HG02610 (cell line): ENCODE results near the gene ADCY2.

ENCODE experiments used
- ATAC-seq: cut with Tn5 transposase; IDR thresholded peaks from one replicate; pipeline ENCODE4 v1.9.1; 2021; ENCODE audit warnings: mild to moderate bottlenecking, moderate library complexity; ENCODE audit not compliant: unreplicated experiment

ADCY2 gene

GRCh38 chr5:7585807-7586206, 189.9 kb downstream of the ADCY2 start:
- ATAC-seq, result no peak

GRCh38 chr5:7586480-7586879, 190.5 kb downstream of the ADCY2 start:
- ATAC-seq, result no peak

GRCh38 chr5:7589800-7590199, 193.9 kb downstream of the ADCY2 start:
- no peak for ATAC-seq

GRCh38 chr5:7592910-7593309, 197.0 kb downstream of the ADCY2 start:
- ATAC-seq, result no peak

GRCh38 chr5:7597059-7597642, 201.2 kb downstream of the ADCY2 start:
- no peak for ATAC-seq

GRCh38 chr5:7606840-7607465, 211.0 kb downstream of the ADCY2 start:
- ATAC-seq, result no peak

- no peak for ATAC-seq
These were observed 212.8 kb downstream of the ADCY2 start for GRCh38 chr5:7608772-7609171.

GRCh38 chr5:7609726-7610125, 213.8 kb downstream of the ADCY2 start:
- ATAC-seq, result no peak

GRCh38 chr5:7610531-7611177, 214.7 kb downstream of the ADCY2 start:
- no peak for ATAC-seq

- no peak for ATAC-seq
These were observed 215.6 kb downstream of the ADCY2 start for GRCh38 chr5:7611518-7611917.

- ATAC-seq, result no peak
These were observed 219.7 kb downstream of the ADCY2 start for GRCh38 chr5:7615566-7616061.

GRCh38 chr5:7616897-7617296, 221.0 kb downstream of the ADCY2 start:
- ATAC-seq, result no peak

- no peak for ATAC-seq
These were observed 226.6 kb downstream of the ADCY2 start for GRCh38 chr5:7622498-7622897.

GRCh38 chr5:7625740-7626139, 229.8 kb downstream of the ADCY2 start:
- no peak for ATAC-seq

- no peak for ATAC-seq
These were observed 232.3 kb downstream of the ADCY2 start for GRCh38 chr5:7628248-7628647.

- no peak for ATAC-seq
These were observed 232.9 kb downstream of the ADCY2 start for GRCh38 chr5:7628820-7629219.

GRCh38 chr5:7629561-7629960, 233.6 kb downstream of the ADCY2 start:
- ATAC-seq, result no peak

GRCh38 chr5:7634837-7635236, 238.9 kb downstream of the ADCY2 start:
- ATAC-seq, result no peak

- no peak for ATAC-seq
These were observed 242.5 kb downstream of the ADCY2 start for GRCh38 chr5:7638456-7638855.

GRCh38 chr5:7642029-7642428, 246.1 kb downstream of the ADCY2 start:
- ATAC-seq, result peak; percentile 61

GRCh38 chr5:7644723-7645122, 248.8 kb downstream of the ADCY2 start:
- ATAC-seq, result no peak

GRCh38 chr5:7650755-7651154, 254.8 kb downstream of the ADCY2 start:
- no peak for ATAC-seq
